Keratinocyte (primary cell): Measurements from ENCODE around the gene TIMM10B.

Experiments
- EZH2 ChIP-seq: IDR thresholded peaks from one replicate; pipeline ENCODE4 v1.6.1; 2012; ENCODE audit warnings: inconsistent platforms, mild to moderate bottlenecking, low read length, moderate library complexity
- TF ChIP-seq, protein P1 (sequence below), 3 experiments: IDR thresholded peaks in 1 of 3; conservative IDR thresholded peaks in 1 of 3; optimal IDR thresholded peaks in 1 of 3; 2 replicates in 2 of 3; 3 replicates in 1 of 3; pipeline versions ENCODE3 to v1.5.1; 2011; ENCODE audit warnings: low read length in 3 of 3, mild to moderate bottlenecking in 3 of 3, moderate library complexity in 2 of 3, control low read depth in 1 of 3, inconsistent platforms in 1 of 3; ENCODE audit not compliant: insufficient read depth in 2 of 3; ENCODE audit errors: extremely low read depth in 1 of 3

DNA sequence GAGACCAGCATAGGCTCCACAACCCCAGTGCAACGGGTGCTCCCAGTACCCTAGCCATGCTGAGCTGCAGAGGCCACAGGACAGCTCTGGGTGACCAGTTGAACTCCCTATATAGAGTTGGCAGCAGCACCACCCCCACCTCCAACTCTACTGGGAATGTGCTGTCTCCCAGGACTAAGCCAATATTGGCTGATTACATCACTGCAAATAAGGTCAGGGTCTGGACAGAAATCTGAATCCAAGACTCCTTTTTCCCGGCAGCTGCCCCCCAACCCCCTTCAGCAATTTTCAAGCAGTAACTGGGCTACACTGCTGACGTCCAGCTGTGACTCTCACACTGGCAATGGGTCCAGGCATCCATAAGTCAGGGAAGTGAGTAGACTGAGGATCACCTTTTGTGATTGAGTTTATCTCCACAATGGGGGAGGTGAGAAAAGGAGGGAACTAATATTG is 40.4 kb upstream of the TIMM10B start, which contains the start of gene HPX:
- TF ChIP-seq, protein P1, sequence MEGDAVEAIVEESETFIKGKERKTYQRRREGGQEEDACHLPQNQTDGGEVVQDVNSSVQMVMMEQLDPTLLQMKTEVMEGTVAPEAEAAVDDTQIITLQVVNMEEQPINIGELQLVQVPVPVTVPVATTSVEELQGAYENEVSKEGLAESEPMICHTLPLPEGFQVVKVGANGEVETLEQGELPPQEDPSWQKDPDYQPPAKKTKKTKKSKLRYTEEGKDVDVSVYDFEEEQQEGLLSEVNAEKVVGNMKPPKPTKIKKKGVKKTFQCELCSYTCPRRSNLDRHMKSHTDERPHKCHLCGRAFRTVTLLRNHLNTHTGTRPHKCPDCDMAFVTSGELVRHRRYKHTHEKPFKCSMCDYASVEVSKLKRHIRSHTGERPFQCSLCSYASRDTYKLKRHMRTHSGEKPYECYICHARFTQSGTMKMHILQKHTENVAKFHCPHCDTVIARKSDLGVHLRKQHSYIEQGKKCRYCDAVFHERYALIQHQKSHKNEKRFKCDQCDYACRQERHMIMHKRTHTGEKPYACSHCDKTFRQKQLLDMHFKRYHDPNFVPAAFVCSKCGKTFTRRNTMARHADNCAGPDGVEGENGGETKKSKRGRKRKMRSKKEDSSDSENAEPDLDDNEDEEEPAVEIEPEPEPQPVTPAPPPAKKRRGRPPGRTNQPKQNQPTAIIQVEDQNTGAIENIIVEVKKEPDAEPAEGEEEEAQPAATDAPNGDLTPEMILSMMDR (optimal IDR thresholded peaks at IDR 0.05 in 1 of 3, IDR thresholded peaks at IDR 0.05 in 1 of 3, conservative IDR thresholded peaks at IDR 0.05 in 1 of 3; ENCODE audit: extremely low read depth in 1 of 3, insufficient read depth in 2 of 3, low read length in 3 of 3), result no peak
- no peak for TF ChIP-seq EZH2
